LNCaP clone FGC (cell line): ENCODE data around the gene IRF7.
A peak's percentile ranks its signal among the peaks of the same experiment; 100 is the strongest.

Experiments used
- DNase-seq: peaks from one replicate; pipeline ENCODE4 v3.0.0-alpha.2; 2011; ENCODE audit warnings: low read depth
- H3K4me3 ChIP-seq: 2 replicates; pipeline ENCODE4 v1.5.1; 2011; ENCODE audit warnings: mild to moderate bottlenecking, low read depth, low read length, control low read depth
- CTCF ChIP-seq: IDR thresholded peaks from 2 replicates; pipeline ENCODE4 v1.5.1; 2012; ENCODE audit warnings: mild to moderate bottlenecking; ENCODE audit not compliant: control insufficient read depth, insufficient read depth; ENCODE audit errors: extremely low read depth

Gene IRF7

GRCh38 chr11:615504-616319 is at the start of gene IRF7:
TSS of gene IRF7 (minus strand) at chr11:615950. CDS start at chr11:615364, 586 bp downstream.
- no peak for TF ChIP-seq CTCF
- peak within 1 kb of the TSS; percentile 59 for H3K4me3 ChIP-seq
- DNase-seq: peak; percentile 73

GRCh38 chr11:665062-665703 is 49.4 kb upstream of the IRF7 start:
- peak; percentile 90 for DNase-seq
- TF ChIP-seq CTCF: no peak
- H3K4me3 ChIP-seq: 0 out of 2 replicates have a peak overlapping the region, but pooled peaks have one; percentile 9

GRCh38 chr11:662689-663274 is 47.0 kb upstream of the IRF7 start:
- H3K4me3 ChIP-seq: no peak overlapping the region
- TF ChIP-seq CTCF: peak; percentile 85
- no peak for DNase-seq

- no peak for TF ChIP-seq CTCF
- DNase-seq: no peak
- no peak overlapping the region for H3K4me3 ChIP-seq
Observed at GRCh38 chr11:660681-661444, 45.1 kb upstream of the IRF7 start.

GRCh38 chr11:660281-660680 is 44.5 kb upstream of the IRF7 start:
- no peak overlapping the region for H3K4me3 ChIP-seq
- no peak for TF ChIP-seq CTCF
- DNase-seq: no peak

- DNase-seq: no peak
- H3K4me3 ChIP-seq: no peak overlapping the region
- no peak for TF ChIP-seq CTCF
Observed at GRCh38 chr11:659532-660085, 43.9 kb upstream of the IRF7 start.
